ENCODE results near the gene SLC35B4.

The SLC35B4 gene

DNA sequence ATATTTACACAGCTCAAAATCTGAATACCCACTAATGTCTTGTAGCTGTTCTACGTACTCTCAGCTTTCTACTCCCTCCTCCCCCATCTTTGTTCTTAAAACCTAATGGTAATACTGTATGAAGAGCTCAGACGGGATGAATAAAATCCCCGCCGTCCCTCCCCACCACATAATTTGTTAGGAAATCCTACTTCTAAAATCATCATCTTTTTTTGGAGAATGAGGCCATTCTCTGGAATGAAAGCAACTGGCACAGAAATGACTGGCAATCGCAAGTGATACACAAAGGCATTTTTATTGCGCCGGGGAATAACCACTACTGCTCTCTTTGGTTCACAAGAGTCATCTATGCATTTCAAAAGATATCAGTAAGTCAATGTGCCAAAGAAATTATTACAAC, 27.3 kb downstream of the SLC35B4 start:
- DNase-seq = no peak

DNA sequence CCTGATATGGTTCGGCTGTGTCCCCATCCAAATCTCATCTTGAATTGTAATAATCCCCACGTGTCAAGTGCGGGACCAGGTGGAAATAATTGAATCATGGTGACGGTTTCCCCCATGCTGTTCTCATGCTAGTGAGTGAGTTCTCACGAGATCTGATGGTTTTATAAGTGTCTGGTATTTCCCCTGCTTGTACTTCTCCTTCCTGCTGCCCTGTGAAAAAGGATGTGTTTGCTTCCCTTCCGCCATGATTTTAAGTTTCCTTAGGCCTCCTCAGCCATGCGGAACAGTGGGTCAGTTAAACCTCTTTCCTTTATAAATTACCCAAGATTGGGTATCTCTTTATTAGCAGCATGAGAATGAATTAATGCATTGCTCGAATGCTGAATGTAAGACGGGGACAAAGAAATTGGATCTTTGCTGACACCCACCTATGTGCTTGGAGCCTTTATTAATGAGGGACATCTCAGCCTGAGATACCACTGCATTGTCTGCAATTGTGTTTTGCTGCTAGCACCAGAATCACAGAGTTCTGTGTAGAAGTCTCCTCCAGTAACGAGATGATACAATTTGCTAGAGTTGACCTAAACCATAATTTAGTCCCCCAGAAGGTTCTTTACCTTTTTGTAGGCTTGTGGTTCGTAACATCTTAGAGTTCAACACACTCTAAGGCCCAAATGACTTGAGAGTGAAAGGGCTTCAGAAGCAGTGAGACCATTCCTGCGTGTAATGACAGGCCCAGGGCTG, 28.6 kb downstream of the SLC35B4 start:
- no peak for DNase-seq

DNA sequence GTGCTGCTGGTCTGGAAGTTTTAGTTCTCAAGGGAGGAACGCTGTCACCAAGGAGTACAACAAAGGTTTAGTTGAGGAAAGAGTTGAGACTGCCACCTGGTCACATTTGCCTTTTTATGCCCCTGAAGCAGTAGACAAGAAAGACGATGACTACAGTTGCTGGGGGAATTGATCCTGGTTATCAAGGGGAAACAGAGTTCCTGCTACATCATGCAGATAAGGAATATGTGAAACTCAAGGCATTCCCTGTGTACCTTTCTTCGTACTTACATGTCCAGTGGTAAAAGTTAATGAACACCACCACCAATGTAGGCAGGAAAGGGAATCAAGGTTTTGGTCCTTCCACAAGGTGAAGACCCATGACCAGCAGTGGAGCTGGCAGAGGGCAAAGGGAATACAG, 31.8 kb downstream of the SLC35B4 start:
- DNase-seq = no peak

DNA sequence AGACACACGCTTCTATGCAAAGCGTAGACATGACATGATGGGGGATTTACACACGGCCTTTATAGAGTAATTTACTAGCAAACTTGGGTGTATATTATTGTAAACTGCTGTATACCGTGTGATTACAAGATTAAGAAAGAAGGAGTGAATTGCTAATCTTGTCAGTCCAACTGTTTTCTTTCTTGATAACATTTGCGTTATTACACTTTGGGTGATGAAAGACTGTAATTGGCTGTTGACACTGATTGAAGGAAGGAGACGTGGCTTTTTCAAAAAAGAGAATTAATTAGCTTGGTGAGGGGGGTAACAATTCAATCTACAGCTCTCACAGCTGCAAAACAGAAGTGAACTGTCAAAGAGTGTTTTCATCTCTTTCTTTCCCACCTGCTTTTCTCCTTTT, 32.7 kb downstream of the SLC35B4 start:
- DNase-seq = no peak

DNA sequence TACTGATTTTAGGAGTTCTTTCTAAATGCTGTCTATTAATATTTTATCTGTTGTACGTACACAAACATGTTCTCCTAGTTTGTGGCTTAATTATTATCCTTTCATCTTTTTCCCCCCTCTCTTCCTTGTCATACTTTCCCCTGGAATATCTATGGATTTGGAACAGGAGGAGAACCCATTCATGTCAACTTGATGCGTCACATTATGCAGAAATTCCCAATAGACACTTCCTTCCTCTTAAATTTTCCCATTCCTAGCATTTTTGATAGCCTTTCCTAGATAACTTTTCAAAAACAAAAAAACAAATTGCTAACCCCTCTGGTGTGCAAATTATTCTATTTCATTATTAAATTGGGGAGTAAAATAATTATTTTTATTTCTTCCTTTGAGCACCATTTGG, 36.2 kb downstream of the SLC35B4 start:
- no peak for DNase-seq

DNA sequence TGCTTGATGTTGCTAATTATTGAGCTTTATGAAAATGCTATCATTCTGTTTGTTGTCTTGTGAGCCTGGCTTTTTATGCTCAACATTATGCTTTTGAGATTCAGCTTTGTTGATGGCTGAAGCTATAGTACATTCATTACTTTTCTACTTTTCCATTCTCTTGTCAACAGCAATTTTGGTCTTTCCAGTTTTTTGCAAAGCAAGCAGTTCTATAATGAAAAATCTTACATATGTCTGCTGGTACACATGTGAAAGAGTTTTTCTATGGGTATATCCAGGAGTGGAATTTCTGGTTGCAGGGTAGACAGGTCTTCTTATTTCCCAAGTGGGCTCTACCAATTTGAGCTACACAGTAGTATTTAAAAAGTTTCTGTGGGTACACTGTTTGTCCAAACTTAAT, 36.8 kb downstream of the SLC35B4 start:
- DNase-seq = no peak

DNA sequence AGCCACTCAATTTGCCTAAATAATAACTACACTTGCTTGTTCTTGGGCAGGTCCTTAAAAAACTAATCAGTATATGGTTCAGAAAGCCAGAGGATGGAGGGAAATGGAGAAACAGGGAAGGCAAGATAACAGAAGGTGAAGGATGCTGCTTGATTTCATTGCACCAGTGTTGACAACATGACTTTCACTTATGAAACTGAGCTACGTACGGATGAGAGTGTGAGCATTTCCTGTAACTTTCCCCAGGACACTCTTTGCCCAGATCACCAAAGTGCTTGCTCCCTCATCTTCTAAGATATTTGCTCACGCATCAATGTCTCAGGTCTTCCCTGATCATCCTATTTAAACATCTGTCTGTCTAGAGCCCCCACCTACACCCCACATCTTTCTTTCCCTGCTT, 37.4 kb downstream of the SLC35B4 start:
- no peak for DNase-seq

DNA sequence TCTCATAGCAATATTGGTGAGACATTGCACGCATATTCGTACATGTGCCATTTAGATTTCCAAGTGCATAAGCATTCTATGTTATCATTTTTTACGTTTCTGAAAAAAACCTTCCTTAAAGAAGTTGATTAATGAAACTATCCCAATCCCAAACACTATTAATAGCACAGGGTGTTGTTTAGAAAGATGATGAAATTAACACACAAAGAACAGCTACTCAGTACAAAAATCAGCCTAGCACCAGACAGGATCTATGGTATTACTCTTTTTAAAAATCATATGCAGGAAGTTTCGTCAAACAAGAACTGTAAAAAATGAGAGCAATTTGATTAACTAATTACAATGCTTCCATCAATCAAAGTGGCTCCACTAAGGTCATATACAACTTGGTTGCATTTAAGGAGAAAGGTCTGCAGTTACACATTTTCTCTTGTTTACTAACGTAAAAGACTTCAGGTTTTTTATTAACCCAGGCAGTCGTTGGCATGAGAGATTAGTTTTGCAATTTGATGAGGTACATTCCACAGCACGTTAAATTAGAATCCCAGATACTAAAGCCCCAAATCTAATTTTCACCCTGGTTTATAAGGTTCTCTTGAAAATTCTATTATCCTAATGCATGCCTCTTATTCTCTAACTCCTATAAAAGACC, 38.1 kb downstream of the SLC35B4 start:
- no peak for DNase-seq

DNA sequence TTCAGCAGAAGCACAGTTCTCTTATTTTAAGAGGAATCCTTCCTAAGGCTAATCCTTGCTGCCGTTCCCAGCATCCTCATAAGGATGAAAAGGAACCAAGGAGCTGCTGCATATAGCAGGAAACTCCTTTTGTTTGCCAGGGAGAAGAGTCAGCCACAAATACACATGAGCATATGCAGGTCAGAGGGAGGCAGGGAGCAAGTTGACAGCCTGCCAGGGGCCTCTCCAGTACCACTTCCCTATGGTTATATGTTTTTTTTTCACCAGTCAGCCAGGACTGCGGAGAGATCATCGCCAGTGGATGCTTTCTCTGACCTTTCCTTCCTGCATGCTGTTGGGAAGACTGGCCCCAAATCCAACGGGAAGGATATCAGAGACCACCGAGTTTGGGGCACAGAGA, 39.8 kb downstream of the SLC35B4 start:
- DNase-seq = no peak

DNA sequence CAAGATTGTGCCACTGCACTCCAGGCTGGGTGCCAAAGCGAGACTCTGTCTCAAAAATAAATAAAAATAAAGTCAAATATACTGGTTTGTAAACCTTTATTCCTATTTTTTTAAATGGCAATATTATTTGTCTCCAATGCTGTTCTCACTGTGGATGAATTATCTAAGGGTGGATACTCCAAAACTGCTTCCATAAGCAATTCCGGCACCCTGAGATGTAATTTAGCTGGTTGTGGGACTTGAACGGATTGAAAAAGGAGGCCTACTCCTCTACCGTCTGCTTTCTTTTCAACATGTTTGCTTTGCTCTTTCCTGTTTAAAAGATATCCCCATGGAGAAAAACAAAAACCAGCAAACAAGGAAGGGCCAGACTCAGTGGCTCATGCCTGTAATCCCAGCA, 54.4 kb downstream of the SLC35B4 start:
- no peak for DNase-seq

DNA sequence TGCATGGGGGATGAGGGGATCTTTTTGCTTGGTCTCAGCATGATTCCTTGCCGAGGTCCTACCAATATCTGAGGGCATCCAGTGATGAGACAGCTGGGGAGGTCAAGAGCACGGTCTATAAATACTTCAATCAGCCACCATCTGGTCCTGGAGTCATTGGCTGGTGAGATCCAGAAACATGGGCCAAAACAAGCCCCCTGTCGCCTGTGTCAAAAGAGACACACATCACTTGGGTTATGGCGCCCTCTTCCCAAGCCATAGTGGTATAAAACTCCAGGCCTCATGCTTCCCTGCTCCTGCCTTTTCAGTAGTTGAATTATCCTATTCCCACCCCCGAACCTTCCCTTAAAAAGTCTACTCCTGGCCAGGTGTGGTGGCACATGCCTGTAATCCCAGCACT, 60.9 kb downstream of the SLC35B4 start:
- no peak for DNase-seq

DNA sequence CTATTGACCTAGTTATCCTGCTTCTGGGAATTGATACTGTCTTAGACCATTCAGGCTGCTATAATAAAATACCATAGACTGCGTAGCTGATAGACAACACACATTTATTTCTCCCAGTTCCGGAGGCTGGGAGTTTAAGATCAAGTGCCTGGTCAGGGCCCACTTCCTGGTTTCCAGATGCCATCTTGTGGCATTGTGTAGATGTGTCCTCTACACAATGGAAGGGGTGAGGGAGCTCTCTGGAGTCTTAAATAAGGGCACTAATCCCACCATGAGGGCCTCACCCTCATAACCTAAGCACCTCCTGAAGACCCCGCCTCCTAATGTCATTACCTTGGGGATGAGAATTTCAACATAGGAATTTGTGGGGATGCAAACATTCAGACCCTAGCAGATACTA, 62.4 kb downstream of the SLC35B4 start:
- DNase-seq = no peak

DNA sequence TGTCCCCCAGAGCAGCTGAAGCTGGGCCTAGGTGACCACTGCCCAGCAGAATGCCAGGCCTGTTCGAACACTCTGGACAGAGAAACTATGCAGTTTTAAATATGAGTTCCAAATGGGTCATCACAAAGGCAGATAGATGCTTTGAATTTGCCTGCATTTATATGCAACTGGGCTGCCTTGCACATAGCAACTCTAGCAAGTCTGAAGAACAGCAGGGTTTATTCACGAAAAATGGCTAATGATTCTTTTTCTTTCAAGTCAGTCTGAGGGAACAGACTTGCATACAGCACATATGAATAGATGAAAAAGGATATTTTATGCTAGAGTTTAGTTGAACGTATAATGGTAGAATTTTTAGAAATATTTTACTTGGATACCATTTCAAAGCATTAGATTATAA, 68.5 kb downstream of the SLC35B4 start:
- DNase-seq = no peak

DNA sequence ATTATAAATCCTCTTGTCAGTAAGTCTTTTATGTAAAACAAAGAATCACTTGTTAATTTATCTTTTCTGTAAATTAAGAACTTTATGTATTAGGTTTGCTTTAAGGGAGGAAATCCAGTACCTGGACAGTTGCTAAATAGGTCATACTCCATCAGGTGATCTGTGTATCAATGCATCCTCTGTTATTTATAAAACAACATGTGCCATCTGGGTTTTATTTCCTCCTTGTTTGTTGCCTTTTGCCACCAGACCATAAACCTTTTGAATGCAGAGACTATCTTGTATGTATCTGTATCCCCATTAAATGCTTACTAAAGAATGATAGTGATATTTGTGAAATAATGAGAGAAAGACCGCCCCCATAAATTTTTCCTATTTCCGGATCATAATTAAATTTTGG, 70.0 kb downstream of the SLC35B4 start:
- no peak for DNase-seq

DNA sequence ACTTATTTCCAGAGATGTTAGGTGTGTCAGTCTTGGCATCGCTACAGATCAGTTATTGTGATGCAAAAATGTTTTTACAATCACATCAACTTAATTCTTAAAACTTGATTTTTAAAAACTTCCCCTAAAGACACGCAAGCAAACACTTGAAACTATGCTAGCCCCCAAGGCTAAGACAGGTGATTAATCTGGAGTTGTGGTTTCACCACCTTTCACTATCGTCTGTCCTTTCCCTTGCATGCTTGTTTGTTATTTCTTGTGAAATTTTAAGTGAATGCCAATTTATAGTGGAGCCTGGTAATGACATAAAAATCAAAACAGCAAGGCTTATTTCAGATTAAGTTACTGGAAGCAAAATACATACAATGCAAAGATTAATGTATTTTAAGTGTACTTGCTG, 70.4 kb downstream of the SLC35B4 start:
- DNase-seq = no peak

DNA sequence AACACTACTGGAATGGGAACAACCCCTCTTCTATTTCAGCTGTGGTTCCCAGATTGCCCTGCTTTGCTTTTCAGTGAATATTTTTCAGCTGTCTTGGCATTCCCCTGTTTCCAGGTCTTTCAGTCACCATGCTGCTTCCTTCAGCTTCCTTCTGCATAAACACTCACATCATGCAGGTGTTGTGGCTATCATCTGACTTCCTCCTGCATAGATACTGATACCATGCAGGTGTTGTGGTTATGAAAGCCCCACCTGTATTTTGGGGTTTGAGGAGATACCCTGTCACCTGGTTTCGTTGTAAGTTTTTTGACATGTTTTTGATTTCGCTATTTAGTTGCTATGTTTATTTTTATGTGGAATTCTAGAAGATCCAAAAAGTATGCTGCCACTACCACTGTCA, 71.5 kb downstream of the SLC35B4 start:
- no peak for DNase-seq
